ENCODE results near the gene ITGA2. TPM values are rescaled to one million over a fixed set of nuclear protein-coding genes. Genes with fewer than 3 reads are reported as not detected.

The ITGA2 gene
- total RNA-seq, result 10 to 100 TPM; 12.0 to 28.5 (median 21.6) TPM

- H3K4me1 ChIP-seq, result peaks cover 8 to 92% (median 29%) of the 10 kb centered on the region in 3 donors
- peaks cover 0 to 7% (median 0%) of the 10 kb centered on the region in 3 donors for H3K36me3 ChIP-seq
- DNase-seq, result no peak
- H3K27me3 ChIP-seq, result peaks cover 0 to 4% (median 0%) of the 10 kb centered on the region in 4 donors
- H3K27ac ChIP-seq, result peak within 1 kb of the TSS; percentile 87 to 92 (median 88)
- 0% methylated on average over 4 of the region's 64 CpGs; no CpG with 5 or more reads in 1 of the 2 donors for WGBS, 2 donors
- TF ChIP-seq POLR2A (IDR thresholded peaks at IDR 0.05) (peak in 1 of 4 donors; percentile 53), CTCF (IDR thresholded peaks at IDR 0.05) (no peak)
- no peaks in the 10 kb centered on the region for H3K9me3 ChIP-seq
- intact Hi-C loops (cut with DNase I), result no loop called here
- H3K4me3 ChIP-seq, result peak within 1 kb of the TSS; percentile 76 to 93 (median 85)
These were observed at the start of gene ITGA2 for GRCh38 chr5:52989025-52989780. TSS of gene ITGA2 (plus strand) at chr5:52989352. CDS start at chr5:52989469, 117 bp downstream.

GRCh38 chr5:52943285-52943684, 45.9 kb upstream of the ITGA2 start:
- WGBS, 2 donors, result 83 to 95% methylated on average over 2 of the region's 2 CpGs
- Histone ChIP-seq H3K9me3 (no peaks in the 10 kb centered on the region), H3K4me3 (no peak overlapping the region), H3K4me1 (peaks cover 0 to 38% (median 4%) of the 10 kb centered on the region in 3 donors), H3K27me3 (no peaks in the 10 kb centered on the region), H3K27ac (peak overlapping the region in 1 of 4 donors; percentile 44), H3K36me3 (peaks cover 0 to 18% (median 0%) of the 10 kb centered on the region in 3 donors)
- intact Hi-C loops (cut with DNase I), result loop anchor here (5.0 kb wide), 1 partner anchor 164 kb away; the partner anchor contains the start of gene MOCS2
- TF ChIP-seq CTCF (IDR thresholded peaks at IDR 0.05), result peak in 1 of 6 experiments; percentile 26
- no peak for TF ChIP-seq POLR2A (IDR thresholded peaks at IDR 0.05)
- no peak for DNase-seq

GRCh38 chr5:52943808-52944207, 45.3 kb upstream of the ITGA2 start:
- DNase-seq, result no peak
- Histone ChIP-seq H3K9me3 (no peaks in the 10 kb centered on the region), H3K4me1 (peaks cover 0 to 44% (median 6%) of the 10 kb centered on the region in 3 donors), H3K27me3 (no peaks in the 10 kb centered on the region), H3K27ac (peak overlapping the region in 1 of 4 donors; percentile 44), H3K4me3 (no peak overlapping the region), H3K36me3 (peaks cover 0 to 18% (median 0%) of the 10 kb centered on the region in 3 donors)
- intact Hi-C loops (cut with DNase I), result loop anchor here (5.0 kb wide), 1 partner anchor 163 kb away; the partner anchor contains the start of gene MOCS2
- TF ChIP-seq CTCF (IDR thresholded peaks at IDR 0.05), result no peak
- no peak for TF ChIP-seq POLR2A (IDR thresholded peaks at IDR 0.05)
- 80 to 100% methylated on average over 1 of the region's 7 CpGs for WGBS, 2 donors

GRCh38 chr5:52945040-52945439, 44.1 kb upstream of the ITGA2 start:
- DNase-seq, result no peak
- H3K4me1 ChIP-seq, result peaks cover 0 to 56% (median 13%) of the 10 kb centered on the region in 3 donors
- no peak for TF ChIP-seq CTCF (IDR thresholded peaks at IDR 0.05)
- no peak for TF ChIP-seq POLR2A (IDR thresholded peaks at IDR 0.05)
- H3K27me3 ChIP-seq, result no peaks in the 10 kb centered on the region
- peak overlapping the region in 2 of 4 donors; percentile 44 for H3K27ac ChIP-seq
- H3K4me3 ChIP-seq, result peak overlapping the region; percentile 1 to 62 (median 16)
- no peaks in the 10 kb centered on the region for H3K9me3 ChIP-seq
- H3K36me3 ChIP-seq, result peaks cover 0 to 15% (median 0%) of the 10 kb centered on the region in 3 donors
- intact Hi-C loops (cut with DNase I), result loop anchor here (5.0 kb wide), 2 partner anchors 107 to 152 kb away; no protein-coding TSS in a partner anchor
- 15% methylated on average over 4 of the region's 4 CpGs for WGBS, 2 donors

GRCh38 chr5:52947208-52947607, 41.9 kb upstream of the ITGA2 start:
- intact Hi-C loops (cut with DNase I), result loop anchor here (5.0 kb wide), 2 partner anchors 105 to 150 kb away; no protein-coding TSS in a partner anchor
- H3K36me3 ChIP-seq, result peaks cover 0 to 4% (median 0%) of the 10 kb centered on the region in 3 donors
- no peak overlapping the region for H3K4me3 ChIP-seq
- H3K27ac ChIP-seq, result peak overlapping the region in 3 of 4 donors; percentile 27 to 53 (median 44)
- peaks cover 0 to 70% (median 18%) of the 10 kb centered on the region in 3 donors for H3K4me1 ChIP-seq
- no peaks in the 10 kb centered on the region for H3K27me3 ChIP-seq
- DNase-seq, result no peak
- H3K9me3 ChIP-seq, result no peaks in the 10 kb centered on the region
- TF ChIP-seq POLR2A (IDR thresholded peaks at IDR 0.05), result no peak
- TF ChIP-seq CTCF (IDR thresholded peaks at IDR 0.05), result no peak
- 44 to 52% methylated on average over 4 of the region's 4 CpGs for WGBS, 2 donors
